Smooth muscle cell (in vitro differentiated cells): Measurements from ENCODE around the gene PALLD. TPM values are rescaled to one million over a fixed set of nuclear protein-coding genes. Genes with fewer than 3 reads are reported as not detected.

Source experiments
- DNase-seq: peaks from one replicate; lab custom pipeline; 2025; ENCODE audit not compliant: unreplicated experiment; lab: John Stamatoyannopoulos, UW
- H2AFZ ChIP-seq: fragments of 200-600 bp; sonication (generic); 2 replicates; pipeline ENCODE4 v1.6.0; 2016; ENCODE audit warnings: antibody characterized with exemption, low read depth, mild to moderate bottlenecking
- H3F3A ChIP-seq: fragments of 200-600 bp; sonication (generic); 2 replicates; pipeline ENCODE4 v1.6.0; 2017; ENCODE audit warnings: antibody characterized with exemption, low read depth
- H3K27ac ChIP-seq: fragments of 200-600 bp; sonication (generic); 2 replicates; pipeline ENCODE4 v1.5.1; 2016; ENCODE audit warnings: low read depth, mild to moderate bottlenecking
- H3K27me3 ChIP-seq: fragments of 200-600 bp; sonication (generic); 2 replicates; pipeline ENCODE4 v1.6.1; 2016; ENCODE audit warnings: low read depth, mild to moderate bottlenecking
- H3K36me3 ChIP-seq: fragments of 200-600 bp; sonication (generic); 2 replicates; pipeline ENCODE4 v1.5.1; 2016; ENCODE audit warnings: low read depth
- H3K4me1 ChIP-seq: fragments of 200-600 bp; sonication (generic); 2 replicates; pipeline ENCODE4 v1.5.1; 2016; ENCODE audit warnings: low read depth
- H3K4me2 ChIP-seq: fragments of 200-600 bp; sonication (generic); 2 replicates; pipeline ENCODE4 v1.6.0; 2016; ENCODE audit warnings: mild to moderate bottlenecking
- H3K4me3 ChIP-seq: fragments of 200-600 bp; sonication (generic); 2 replicates; pipeline ENCODE4 v1.5.1; 2016; ENCODE audit warnings: mild to moderate bottlenecking
- H3K79me2 ChIP-seq: fragments of 200-600 bp; sonication (generic); 2 replicates; pipeline ENCODE4 v1.6.0; 2016; ENCODE audit warnings: low read depth, mild to moderate bottlenecking
- H3K9ac ChIP-seq: fragments of 200-600 bp; sonication (generic); 2 replicates; pipeline ENCODE4 v1.6.0; 2016; ENCODE audit warnings: low read depth
- H3K9me3 ChIP-seq: fragments of 200-600 bp; sonication (generic); replicated peaks from 2 replicates; pipeline ENCODE4 v1.5.1; 2016; ENCODE audit warnings: low read depth
- H4K20me1 ChIP-seq: fragments of 200-600 bp; sonication (generic); 2 replicates; pipeline ENCODE4 v1.6.0; 2016; ENCODE audit warnings: low read depth
- CTCF ChIP-seq: fragments of 200-600 bp; sonication (generic); IDR thresholded peaks from 2 replicates; pipeline ENCODE4 v1.5.1; 2017; ENCODE audit warnings: borderline replicate concordance, mild to moderate bottlenecking, antibody characterized with exemption; ENCODE audit not compliant: insufficient read depth, poor library complexity, severe bottlenecking
- WGBS: methylation state at CpG from one replicate; pipeline ENCODE4 v1.1.7; 2016; ENCODE audit warnings: low lambda C conversion rate; 5-methylcytosine and 5-hydroxymethylcytosine counted together
- polyA plus RNA-seq: library from polyadenylated mRNA; unstranded; fragments of >200 nt; fragmentation: Nextera tagmentation; extraction: Ambion mirVana; gene quantifications from 2 replicates; pipeline ENCODE4 v1.2.1, GENCODE V29; 2016
- total RNA-seq: library from RNA; depleted of rRNA; stranded (reverse); fragments of >200 nt; gene quantifications from 2 replicates; pipeline ENCODE4 v1.2.3, GENCODE V29; 2014

PALLD gene
- total and polyA plus RNA-seq, 2 experiments from 2014 or later = 354 to 415 TPM

- H3K79me2 ChIP-seq = peaks cover 89% of the 10 kb centered on the region
These were observed 385.0 kb downstream of the PALLD start for GRCh38 chr4:168881781-168882420.

GRCh38 chr4:168882650-168883233, 385.9 kb downstream of the PALLD start:
- Histone ChIP-seq H3K4me3 (no peak overlapping the region), H3K27me3 (no peaks in the 10 kb centered on the region), H3K4me2 (no peak overlapping the region), H3K27ac (peak overlapping the region; percentile 96), H3K4me1 (peaks cover 21% of the 10 kb centered on the region), H3K9ac (no peak overlapping the region), H3F3A (peaks cover 64% of the 10 kb centered on the region), H3K36me3 (peaks cover 3% of the 10 kb centered on the region), H3K79me2 (peaks cover 91% of the 10 kb centered on the region), H4K20me1 (peaks cover 98% of the 10 kb centered on the region), H3K9me3 (no peaks in the 10 kb centered on the region), H2AFZ (no peak overlapping the region)
- WGBS = 76% methylated on average over 9 of the region's 9 CpGs
- no peak for TF ChIP-seq CTCF
- no peak for DNase-seq

More at GRCh38 chr4:168881781-168882420, 385.0 kb downstream of the PALLD start:
- peaks cover 3% of the 10 kb centered on the region for H3K36me3 ChIP-seq
- no peak for TF ChIP-seq CTCF
- WGBS = 90% methylated on average over 7 of the region's 7 CpGs
- no peak overlapping the region for H3K4me3 ChIP-seq
- H3K27me3 ChIP-seq = no peaks in the 10 kb centered on the region
- peak overlapping the region; percentile 96 for H3K27ac ChIP-seq
- peaks cover 25% of the 10 kb centered on the region for H3K4me1 ChIP-seq
- peak overlapping the region; percentile 43 for H3K4me2 ChIP-seq
- no peaks in the 10 kb centered on the region for H3K9me3 ChIP-seq
- no peak overlapping the region for H2AFZ ChIP-seq
- H3K9ac ChIP-seq = no peak overlapping the region
- no peak for DNase-seq
- H3F3A ChIP-seq = peaks cover 63% of the 10 kb centered on the region
- H4K20me1 ChIP-seq = peaks cover 97% of the 10 kb centered on the region

GRCh38 chr4:168883513-168883912, 386.7 kb downstream of the PALLD start:
- no peak for DNase-seq
- H3K4me1 ChIP-seq = peaks cover 21% of the 10 kb centered on the region
- H3K4me3 ChIP-seq = no peak overlapping the region
- H2AFZ ChIP-seq = no peak overlapping the region
- peaks cover 62% of the 10 kb centered on the region for H3F3A ChIP-seq
- TF ChIP-seq CTCF = no peak
- H3K36me3 ChIP-seq = peaks cover 3% of the 10 kb centered on the region
- peak overlapping the region; percentile 17 for H3K4me2 ChIP-seq
- peaks cover 99% of the 10 kb centered on the region for H4K20me1 ChIP-seq
- peaks cover 93% of the 10 kb centered on the region for H3K79me2 ChIP-seq
- no peaks in the 10 kb centered on the region for H3K27me3 ChIP-seq
- no peak overlapping the region for H3K9ac ChIP-seq
- no peaks in the 10 kb centered on the region for H3K9me3 ChIP-seq
- H3K27ac ChIP-seq = peak overlapping the region; percentile 96
